ENCODE data around the gene STYX. TPM values are rescaled to one million over a fixed set of nuclear protein-coding genes. Genes with fewer than 3 reads are reported as not detected.

Gene STYX
- total and polyA plus RNA-seq, 2 of the 8 experiments (the other 6 are each of a cell fraction or from before 2014, with no cell fraction given): 8.3 to 29.0 TPM

- no peaks in the 10 kb centered on the region for H3K4me1 ChIP-seq (replicated peaks in 1 of 4; ENCODE audit: control insufficient read depth in 3 of 4, insufficient read depth in 4 of 4, low read length in 3 of 4)
- DNase-seq (ENCODE audit: low read depth in 1 of 2, low spot score in 2 of 2) (no peak), FAIRE-seq (no peak)
- no peak overlapping the region for H2BK120ac ChIP-seq (replicated peaks; ENCODE audit: low read depth, low read length)
- no peaks in the 10 kb centered on the region for H3K23me2 ChIP-seq (ENCODE audit: low read depth, low read length)
- POLR2A ChIA-PET (ENCODE audit: partially characterized antibody): interaction anchor here (0.7 kb wide), 1 partner anchor 15 kb away, joined by 3 read pairs; no protein-coding TSS in a partner anchor
- CTCF ChIA-PET (ENCODE audit: partially characterized antibody): interaction anchor here (1.1 to 1.8 kb wide), 4 partner anchors 41 to 225 kb away, joined by 4 to 8 read pairs (median 4); partner anchors contain the start of gene TXNDC16
- H3K4me3 ChIP-seq (ENCODE audit: extremely low read depth in 1 of 4, insufficient read depth in 2 of 4, low read depth in 3 of 4, low read length in 4 of 4): no peak overlapping the region
- H2BK15ac ChIP-seq (ENCODE audit: low read length): no peak overlapping the region
- no peak overlapping the region for H2BK5ac ChIP-seq (ENCODE audit: low read depth, low read length)
- TF ChIP-seq GTF2F1 (IDR thresholded peaks at IDR 0.05; ENCODE audit: borderline replicate concordance, low read depth, low read length) (no peak), CBX5 (IDR thresholded peaks at IDR 0.05; ENCODE audit: low read depth, low read length) (no peak), RAD21 (IDR thresholded peaks at IDR 0.05 in 1 of 2, conservative IDR thresholded peaks at IDR 0.05 in 1 of 2; ENCODE audit: low read depth in 2 of 2, low read length in 2 of 2) (peak in 1 of 2 experiments; percentile 44; a peak in 3 of 4 replicates), BRCA1 (IDR thresholded peaks at IDR 0.05; ENCODE audit: low read depth, low read length) (no peak)
- H3K14ac ChIP-seq (ENCODE audit: insufficient read length): no peak overlapping the region
- no peak overlapping the region for H2BK12ac ChIP-seq (ENCODE audit: low read depth, low read length)
- no peak overlapping the region for H2AFZ ChIP-seq (ENCODE audit: low read length)
- H3K4me2 ChIP-seq (ENCODE audit: insufficient read depth in 1 of 2, low read depth in 2 of 2, low read length in 2 of 2): no peak overlapping the region
- no peak overlapping the region for H2AK5ac ChIP-seq (ENCODE audit: low read depth, low read length)
- WGBS, 2 experiments (ENCODE audit: extremely low coverage in 1 of 2, insufficient coverage in 1 of 2, insufficient read length in 1 of 2, insufficient replicate concordance in 2 of 2, low coverage in 1 of 2, low lambda C conversion rate in 2 of 2, missing lambda C conversion rate in 1 of 2): 91% methylated on average over 7 of the region's 7 CpGs; no CpG with 5 or more reads in 1 of the 2 experiments
- no peak overlapping the region for H3K4ac ChIP-seq (replicated peaks; ENCODE audit: insufficient read length, low read depth, low read length)
- no peak overlapping the region for H4K8ac ChIP-seq (ENCODE audit: extremely low read depth, insufficient read depth, low read length)
- no peak overlapping the region for H3K56ac ChIP-seq (replicated peaks; ENCODE audit: insufficient read length, low read depth, low read length)
- H3K9me3 ChIP-seq (ENCODE audit: insufficient read depth in 2 of 2, low read depth in 1 of 2, low read length in 1 of 2): no peaks in the 10 kb centered on the region
- H3K23ac ChIP-seq (ENCODE audit: insufficient read length): no peak overlapping the region
- no peak overlapping the region for H4K91ac ChIP-seq (replicated peaks; ENCODE audit: insufficient read length, low read length)
- no peak overlapping the region for H3K27ac ChIP-seq (ENCODE audit: low read depth, low read length)
- no peak overlapping the region for H2BK20ac ChIP-seq (ENCODE audit: low read length)
- peaks cover 2 to 49% (median 4%) of the 10 kb centered on the region in 4 experiments; a peak in 4 of 8 replicates for H3K36me3 ChIP-seq (ENCODE audit: control insufficient read depth in 2 of 4, insufficient read depth in 4 of 4, low read length in 3 of 4)
- no peaks in the 10 kb centered on the region for H4K20me1 ChIP-seq (replicated peaks in 1 of 2; ENCODE audit: control insufficient read depth in 1 of 2, insufficient read depth in 2 of 2, low read length in 2 of 2)
- no peaks in the 10 kb centered on the region for H3K27me3 ChIP-seq (replicated peaks in 1 of 4; ENCODE audit: control insufficient read depth in 3 of 4, extremely low read depth in 1 of 4, insufficient read depth in 3 of 4, low read length in 3 of 4)
- H4K5ac ChIP-seq (ENCODE audit: insufficient read length, low read depth, low read length): no peak overlapping the region
- H3K9ac ChIP-seq (replicated peaks in 1 of 4; ENCODE audit: extremely low read depth in 1 of 4, low read depth in 3 of 4, low read length in 3 of 4): no peak overlapping the region
- no peaks in the 10 kb centered on the region for H3K79me2 ChIP-seq (ENCODE audit: control insufficient read depth in 1 of 2, insufficient read depth in 2 of 2, low read length in 2 of 2)
- no peak overlapping the region for H3K18ac ChIP-seq (ENCODE audit: extremely low read depth, low read length)
- H3K79me1 ChIP-seq (ENCODE audit: low read depth, low read length): no peaks in the 10 kb centered on the region
Observed at GRCh38 chr14:52776816-52777215, 46.9 kb downstream of the STYX start.

Measured in H1 (cell line).